Measurements from ENCODE around the gene CDCA4. TPM values are rescaled to one million over a fixed set of nuclear protein-coding genes. Genes with fewer than 3 reads are reported as not detected.
A peak's percentile ranks its signal among the peaks of the same experiment; 100 is the strongest.

The CDCA4 gene
- total and polyA plus RNA-seq, 2 donors (not counting 1 experiment from before 2014, with no cell fraction given) = 6.3 to 11.7 TPM

- no peak for ATAC-seq (ENCODE audit: low read depth)
- no peak overlapping the region for H3K27ac Mint-ChIP-seq
Measured at GRCh38 chr14:104981699-104982541, 39.0 kb downstream of the CDCA4 start.

More at GRCh38 chr14:104981699-104982541, 39.0 kb downstream of the CDCA4 start:
- Histone ChIP-seq H2AFZ (ENCODE audit: insufficient read depth, low read depth, low read length, poor library complexity, severe bottlenecking) (no peak overlapping the region), H3K36me3 (replicated peaks in 1 of 2; ENCODE audit: control extremely low read depth in 1 of 2, control insufficient read depth in 1 of 2, extremely low read depth in 1 of 2, insufficient read depth in 2 of 2, low read length in 1 of 2) (no peaks in the 10 kb centered on the region), H3K4me2 (replicated peaks; ENCODE audit: low read depth, low read length, poor library complexity, severe bottlenecking) (no peak overlapping the region), H3K4me1 (ENCODE audit: control insufficient read depth in 2 of 2, insufficient read depth in 2 of 2, low read length in 2 of 2) (peaks cover 21 to 25% of the 10 kb centered on the region in 2 donors), H3K79me2 (ENCODE audit: control insufficient read depth, insufficient read depth, low read length) (no peaks in the 10 kb centered on the region), H3K9ac (ENCODE audit: low read length) (no peak overlapping the region), H3K27ac (ENCODE audit: low read length in 2 of 2) (no peak overlapping the region), H3K4me3 (ENCODE audit: control extremely low read depth in 1 of 5, extremely low read depth in 1 of 5, insufficient read depth in 1 of 5, low read depth in 2 of 5, low read length in 4 of 5) (no peak overlapping the region), H4K20me1 (ENCODE audit: control insufficient read depth, insufficient read depth, low read length, poor library complexity, severe bottlenecking) (peaks cover 8% of the 10 kb centered on the region), H3K27me3 (replicated peaks in 1 of 4; ENCODE audit: control extremely low read depth in 1 of 4, control insufficient read depth in 3 of 4, insufficient read depth in 4 of 4, low read length in 3 of 4) (peaks cover 0 to 27% (median 15%) of the 10 kb centered on the region in 4 experiments), H3K9me3 (ENCODE audit: control extremely low read depth in 1 of 3, control insufficient read depth in 2 of 3, insufficient read depth in 1 of 3, low read length in 2 of 3) (peaks cover 0 to 7% (median 0%) of the 10 kb centered on the region in 3 donors)
- Mint-ChIP-seq H3K27me3 (peaks cover 21% of the 10 kb centered on the region), H3K9me3 (ENCODE audit: insufficient read depth) (no peaks in the 10 kb centered on the region), H3K4me3 (no peak overlapping the region), H3K4me1 (peaks cover 10% of the 10 kb centered on the region)
- WGBS (ENCODE audit: insufficient coverage) = 89% methylated on average over 16 of the region's 17 CpGs
- TF ChIP-seq CTCF (IDR thresholded peaks at IDR 0.05) (no peak), EZH2 (IDR thresholded peaks at IDR 0.05; ENCODE audit: borderline replicate concordance, insufficient read depth, low read depth, low read length, poor library complexity, severe bottlenecking) (no peak)
- DNase-seq = peak; percentile 25
- intact Hi-C loops (cut with micrococcal nuclease) = no loop called here
- ChIA-PET POLR2A (interaction anchor here (0.8 kb wide), 1 partner anchor 52 kb away, joined by 3 read pairs; no protein-coding TSS in a partner anchor), CTCF (interaction anchor here (0.9 kb wide), 1 partner anchor 9 kb away, joined by 3 read pairs; no protein-coding TSS in a partner anchor)
